HepG2 (cell line): ENCODE measurements around the gene ALKBH5. TPM values are rescaled to one million over a fixed set of nuclear protein-coding genes. Genes with fewer than 3 reads are reported as not detected.

Experiments
- ARID2 ChIP-seq: sonication (generic); formaldehyde crosslinking; IDR thresholded peaks from 2 replicates; pipeline ENCODE4 v1.8.1; 2022; ENCODE audit warnings: mild to moderate bottlenecking, missing genetic modification reagents, borderline replicate concordance
- ATM ChIP-seq: fragments of 450-650 bp; IDR thresholded peaks from 2 replicates; pipeline ENCODE4 v1.7.1; 2017; ENCODE audit warnings: mild to moderate bottlenecking, borderline replicate concordance
- CHD2 ChIP-seq: IDR thresholded peaks from 2 replicates; pipeline ENCODE4 v1.6.1; 2011; ENCODE audit warnings: low read depth, low read length, improper control_type of control experiment
- DPF2 ChIP-seq: sonication (generic); formaldehyde crosslinking; IDR thresholded peaks from 2 replicates; pipeline ENCODE4 v1.4.0; 2020; ENCODE audit warnings: mild to moderate bottlenecking, low read depth, missing genetic modification reagents, borderline replicate concordance
- ETV5 ChIP-seq: IDR thresholded peaks from 2 replicates; pipeline ENCODE4 v1.6.1; 2018; ENCODE audit warnings: missing biosample characterization, missing genetic modification reagents, inconsistent platforms, borderline replicate concordance
- FOSL1 ChIP-seq: sonication (generic); formaldehyde crosslinking; IDR thresholded peaks from 2 replicates; pipeline ENCODE4 v1.9.0; 2021; ENCODE audit warnings: missing genetic modification reagents, borderline replicate concordance
- FOXC1 ChIP-seq: sonication (generic); formaldehyde crosslinking; IDR thresholded peaks from 2 replicates; pipeline ENCODE4 v1.8.0; 2022; ENCODE audit warnings: mild to moderate bottlenecking, missing genetic modification reagents, borderline replicate concordance
- GTF3A ChIP-seq: sonication (generic); formaldehyde crosslinking; conservative IDR thresholded peaks from 2 replicates; pipeline ENCODE4 v1.4.0; 2020; ENCODE audit warnings: mild to moderate bottlenecking, missing genetic modification reagents
- HMG20A ChIP-seq: IDR thresholded peaks from 2 replicates; pipeline ENCODE4 v1.6.1; 2016; ENCODE audit warnings: borderline replicate concordance
- KDM2A ChIP-seq: sonication (generic); formaldehyde crosslinking; IDR thresholded peaks from 2 replicates; pipeline ENCODE4 v1.4.0; 2020; ENCODE audit warnings: low read depth, missing genetic modification reagents, borderline replicate concordance
- LRRFIP1 ChIP-seq: sonication (generic); formaldehyde crosslinking; conservative IDR thresholded peaks from 2 replicates; pipeline ENCODE4 v1.4.0; 2020; ENCODE audit warnings: missing genetic modification reagents
- MNT ChIP-seq: fragments of 450-650 bp; IDR thresholded peaks from 2 replicates; pipeline ENCODE4 v1.6.1; 2016
- NFIB ChIP-seq: sonication (generic); formaldehyde crosslinking; IDR thresholded peaks from 2 replicates; pipeline ENCODE4 v1.9.0; 2021; ENCODE audit warnings: missing genetic modification reagents, mild to moderate bottlenecking, borderline replicate concordance
- NFYB ChIP-seq: sonication (generic); formaldehyde crosslinking; IDR thresholded peaks from 2 replicates; pipeline ENCODE4 v1.4.0; 2020; ENCODE audit warnings: missing genetic modification reagents
- PBX2 ChIP-seq: IDR thresholded peaks from 2 replicates; pipeline ENCODE4 v1.6.1; 2016; ENCODE audit warnings: control low read depth
- PREB ChIP-seq: sonication (generic); formaldehyde crosslinking; IDR thresholded peaks from 2 replicates; pipeline ENCODE4 v1.4.0; 2020; ENCODE audit warnings: missing genetic modification reagents
- RFX1 ChIP-seq: fragments of 450-650 bp; IDR thresholded peaks from 2 replicates; pipeline ENCODE4 v1.6.1; 2017
- RFXAP ChIP-seq: sonication (generic); formaldehyde crosslinking; IDR thresholded peaks from 2 replicates; pipeline ENCODE4 v1.4.0; 2020; ENCODE audit warnings: missing genetic modification reagents, borderline replicate concordance
- SCMH1 ChIP-seq: sonication (generic); formaldehyde crosslinking; IDR thresholded peaks from 2 replicates; pipeline ENCODE4 v1.9.0; 2021; ENCODE audit warnings: missing genetic modification reagents, mild to moderate bottlenecking, borderline replicate concordance
- ZBTB20 ChIP-seq: sonication (generic); formaldehyde crosslinking; IDR thresholded peaks from 2 replicates; pipeline ENCODE4 v1.8.1; 2023; ENCODE audit warnings: missing genetic modification reagents, low read depth, mild to moderate bottlenecking, borderline replicate concordance
- ZBTB34 ChIP-seq: sonication (generic); formaldehyde crosslinking; IDR thresholded peaks from 2 replicates; pipeline ENCODE4 v1.8.0; 2022; ENCODE audit warnings: mild to moderate bottlenecking, missing genetic modification reagents
- ZNF34 ChIP-seq: sonication (generic); formaldehyde crosslinking; IDR thresholded peaks from 2 replicates; pipeline ENCODE4 v1.4.0; 2020; ENCODE audit warnings: mild to moderate bottlenecking, missing genetic modification reagents, borderline replicate concordance
- ZNF431 ChIP-seq: sonication (generic); formaldehyde crosslinking; IDR thresholded peaks from 2 replicates; pipeline ENCODE4 v1.9.0; 2022; ENCODE audit warnings: missing genetic modification reagents, low read depth, mild to moderate bottlenecking, borderline replicate concordance
- ZNF652 ChIP-seq: IDR thresholded peaks from 2 replicates; pipeline ENCODE4 v1.6.1; 2016; ENCODE audit warnings: low read depth, borderline replicate concordance
- ZSCAN30 ChIP-seq: sonication (generic); formaldehyde crosslinking; IDR thresholded peaks from 2 replicates; pipeline ENCODE4 v1.5.0; 2020; ENCODE audit warnings: mild to moderate bottlenecking, missing genetic modification reagents
- polyA plus RNA-seq, 8 experiments: library from polyadenylated mRNA; depleted of rRNA in 3 of 8; stranded (reverse) in 7 of 8; unstranded in 1 of 8; fragments of >200 nt; fragmentation: Illumina TruSeq in 4 of 8; extraction: Trizol in 4 of 8; gene quantifications; 2 replicates each; pipeline versions ENCODE4 v1.2.1 to v1.2.3, GENCODE V29; 2011 to 2016; ENCODE audit warnings: low read depth in 4 of 8, missing spikeins in 1 of 8, mixed read lengths in 1 of 8; ENCODE audit not compliant: insufficient read depth in 1 of 8
- total RNA-seq, 5 experiments: library from RNA; depleted of rRNA; stranded (reverse); fragments of >200 nt; fragmentation: Illumina TruSeq; extraction: Trizol; gene quantifications; 2 replicates each; pipeline ENCODE4 v1.2.3, GENCODE V29; 2016; ENCODE audit warnings: low read depth in 1 of 5

ALKBH5 gene
- total and polyA plus RNA-seq, 2 of the 13 experiments (the other 11 are each of a cell fraction or from before 2014, with no cell fraction given), result 68.9 to 76.9 TPM

GRCh38 chr17:18182978-18183333, 672 bp upstream of the ALKBH5 start (continued):
- TF ChIP-seq SCMH1 (CRISPR knock-in tag), result no peak
- TF ChIP-seq LRRFIP1 (CRISPR knock-in tag), result no peak
- TF ChIP-seq KDM2A (CRISPR knock-in tag), result peak; percentile 45; the same call in 1 of the 2 replicates
- TF ChIP-seq MNT, result no peak
- TF ChIP-seq PREB (CRISPR knock-in tag), result no peak
- 0 out of 2 replicates have a peak, but pooled peaks have one; percentile 54 for TF ChIP-seq ZBTB34
- no peak for TF ChIP-seq CHD2
- TF ChIP-seq PBX2 (CRISPR knock-in tag), result no peak
- TF ChIP-seq ZBTB20 (CRISPR knock-in tag), result peak; percentile 23; the same call in 1 of the 2 replicates
- TF ChIP-seq NFIB (CRISPR knock-in tag), result no peak
- no peak for TF ChIP-seq ZNF34 (CRISPR knock-in tag)
- no peak for TF ChIP-seq NFYB
- TF ChIP-seq DPF2 (CRISPR knock-in tag), result no peak
- TF ChIP-seq FOXC1 (CRISPR knock-in tag), result no peak; the same call in 1 of the 2 replicates
- no peak for TF ChIP-seq HMG20A (CRISPR knock-in tag)
- TF ChIP-seq ZSCAN30 (CRISPR knock-in tag), result no peak
- no peak for TF ChIP-seq RFX1
- no peak for TF ChIP-seq ARID2
- TF ChIP-seq GTF3A (CRISPR knock-in tag), result no peak
- 0 out of 2 replicates have a peak, but pooled peaks have one; percentile 41 for TF ChIP-seq RFXAP (CRISPR knock-in tag)
- no peak for TF ChIP-seq ZNF652 (CRISPR knock-in tag)
- TF ChIP-seq ATM, result no peak
- TF ChIP-seq FOSL1 (CRISPR knock-in tag), result no peak
- no peak for TF ChIP-seq ZNF431 (CRISPR knock-in tag)
- no peak; the same call in 1 of the 2 replicates for TF ChIP-seq ETV5 (CRISPR knock-in tag)
